Liver (tissue), 3 donors: ENCODE measurements around the gene BMAL1.

Experiments used
- CTCF ChIP-seq: fragments of 150-350 bp; IDR thresholded peaks from 2 replicates; pipeline ENCODE4 v1.5.1; 2017; ENCODE audit warnings: improper control_type of control experiment, low read depth, low read length; ENCODE audit not compliant: missing input control
- GABPA ChIP-seq, 2 donors: IDR thresholded peaks in 1 of 2; conservative IDR thresholded peaks in 1 of 2; 2 replicates each; pipeline ENCODE4 v1.6.1; 2016; ENCODE audit warnings: antibody characterized with exemption in 2 of 2, mild to moderate bottlenecking in 1 of 2, moderate library complexity in 1 of 2
- MAX ChIP-seq: IDR thresholded peaks from 2 replicates; pipeline ENCODE4 v1.6.1; 2016; ENCODE audit warnings: antibody characterized with exemption
- SP1 ChIP-seq: IDR thresholded peaks from 2 replicates; pipeline ENCODE4 v1.6.1; 2018; ENCODE audit warnings: antibody characterized with exemption, mild to moderate bottlenecking
- YY1 ChIP-seq: IDR thresholded peaks from 2 replicates; pipeline ENCODE4 v1.6.1; 2016; ENCODE audit warnings: antibody characterized with exemption, mild to moderate bottlenecking
- ZBTB33 ChIP-seq: IDR thresholded peaks from 2 replicates; pipeline ENCODE4 v1.6.1; 2016; ENCODE audit warnings: antibody characterized with exemption
- donor health status: healthy.
- donor health status: healthy.

- peak; percentile 79 for TF ChIP-seq CTCF
- no peak for TF ChIP-seq MAX
- TF ChIP-seq YY1 = no peak
- no peak for TF ChIP-seq ZBTB33
- no peak for TF ChIP-seq SP1
- TF ChIP-seq GABPA (IDR thresholded peaks at IDR 0.05 in 1 of 2, conservative IDR thresholded peaks at IDR 0.05 in 1 of 2) = no peak
These were observed 38.6 kb upstream of the BMAL1 start for GRCh38 chr11:13238879-13239514.
